Type B pancreatic cell (in vitro differentiated cells): ENCODE measurements around the gene CRTC2. TPM values are rescaled to one million over a fixed set of nuclear protein-coding genes. Genes with fewer than 3 reads are reported as not detected.
A peak's percentile ranks its signal among the peaks of the same experiment; 100 is the strongest.

Source experiments
- DNase-seq: peaks from one replicate; pipeline ENCODE4 v3.0.0; 2021; ENCODE audit warnings: mixed read lengths; ENCODE audit not compliant: unreplicated experiment; ENCODE audit errors: extremely low spot score
- H3K27ac Mint-ChIP-seq: 2 replicates; pipeline ENCODE4 v1.8.0; 2021; ENCODE audit warnings: mild to moderate bottlenecking, mixed read lengths
- H3K27me3 Mint-ChIP-seq: 2 replicates; pipeline ENCODE4 v1.8.0; 2021; ENCODE audit warnings: mixed read lengths
- H3K36me3 Mint-ChIP-seq: 2 replicates; pipeline ENCODE4 v1.8.0; 2021; ENCODE audit warnings: mixed read lengths
- H3K4me1 Mint-ChIP-seq: one replicate; pipeline ENCODE4 v1.8.0; 2021; ENCODE audit warnings: mixed read lengths; ENCODE audit not compliant: unreplicated experiment
- H3K4me3 Mint-ChIP-seq: 2 replicates; pipeline ENCODE4 v1.8.0; 2021; ENCODE audit warnings: mild to moderate bottlenecking, mixed read lengths
- H3K9me3 Mint-ChIP-seq: 2 replicates; pipeline ENCODE4 v1.8.0; 2021; ENCODE audit warnings: mixed read lengths
- total RNA-seq: library from RNA; stranded (reverse); gene quantifications from 2 replicates; pipeline ENCODE4 v1.2.1, GENCODE V29; 2021; ENCODE audit warnings: low replicate concordance
- TF ChIP-seq, protein P1 (sequence below): fragments of 200-600 bp; sonication (generic); conservative IDR thresholded peaks from 2 replicates; pipeline ENCODE4 v1.5.0; 2021; ENCODE audit warnings: antibody characterized with exemption, mild to moderate bottlenecking

Gene CRTC2
- total RNA-seq, 1 donor from 2014 or later: 36.0 TPM

DNA sequence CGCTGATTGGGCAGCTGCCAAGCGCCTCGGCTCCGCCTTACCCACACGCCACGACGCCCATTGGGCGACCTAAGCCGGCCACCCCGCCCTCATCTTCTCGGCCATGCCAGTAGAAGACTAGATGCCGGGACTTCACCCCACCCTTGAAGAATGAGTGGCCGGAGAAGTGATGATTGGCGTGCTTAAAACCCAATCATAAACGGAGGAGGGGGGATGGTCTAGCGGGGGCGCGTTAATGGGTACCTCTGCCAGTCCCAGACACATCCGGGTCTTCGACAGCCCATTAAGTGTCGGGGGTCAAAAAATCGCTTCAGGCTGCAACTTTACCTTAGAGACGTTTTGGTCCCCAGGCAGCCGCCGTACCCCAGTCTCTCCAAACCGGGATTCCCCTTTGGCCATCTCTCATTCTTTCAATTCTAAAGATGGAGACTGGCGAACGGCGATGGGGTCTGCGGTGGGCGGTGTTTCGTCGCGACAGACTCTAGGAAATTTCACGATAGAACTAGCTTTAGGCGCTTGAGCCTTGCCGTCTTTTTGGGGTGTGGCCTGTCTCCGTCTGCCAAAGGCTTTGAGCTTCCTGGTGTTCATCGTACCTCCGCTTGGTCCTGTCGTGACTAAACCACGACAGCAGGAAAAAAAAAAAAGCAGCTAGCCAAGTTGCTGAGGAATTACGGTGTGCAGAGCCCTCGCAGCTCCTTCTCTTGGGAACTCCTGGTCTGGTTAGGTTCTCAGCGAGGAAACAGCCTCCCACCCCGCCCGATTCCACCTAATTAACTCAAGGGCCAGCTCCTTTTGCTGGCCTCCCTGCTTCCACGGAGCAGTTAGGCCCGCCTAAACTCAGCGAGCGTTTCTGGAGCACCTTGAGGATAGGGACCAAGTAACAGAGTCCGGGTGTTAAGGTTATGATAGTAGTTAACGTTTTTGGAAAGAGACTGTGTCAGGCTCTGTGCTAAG lies 35.2 kb downstream of the CRTC2 start, which contains the start of gene GATAD2B:
GATAD2B (minus strand) TSS at position 1 of the 954 bp plus-strand sequence. CDS start 94,625 bp downstream, outside the sequence.
- TF ChIP-seq, protein P1, sequence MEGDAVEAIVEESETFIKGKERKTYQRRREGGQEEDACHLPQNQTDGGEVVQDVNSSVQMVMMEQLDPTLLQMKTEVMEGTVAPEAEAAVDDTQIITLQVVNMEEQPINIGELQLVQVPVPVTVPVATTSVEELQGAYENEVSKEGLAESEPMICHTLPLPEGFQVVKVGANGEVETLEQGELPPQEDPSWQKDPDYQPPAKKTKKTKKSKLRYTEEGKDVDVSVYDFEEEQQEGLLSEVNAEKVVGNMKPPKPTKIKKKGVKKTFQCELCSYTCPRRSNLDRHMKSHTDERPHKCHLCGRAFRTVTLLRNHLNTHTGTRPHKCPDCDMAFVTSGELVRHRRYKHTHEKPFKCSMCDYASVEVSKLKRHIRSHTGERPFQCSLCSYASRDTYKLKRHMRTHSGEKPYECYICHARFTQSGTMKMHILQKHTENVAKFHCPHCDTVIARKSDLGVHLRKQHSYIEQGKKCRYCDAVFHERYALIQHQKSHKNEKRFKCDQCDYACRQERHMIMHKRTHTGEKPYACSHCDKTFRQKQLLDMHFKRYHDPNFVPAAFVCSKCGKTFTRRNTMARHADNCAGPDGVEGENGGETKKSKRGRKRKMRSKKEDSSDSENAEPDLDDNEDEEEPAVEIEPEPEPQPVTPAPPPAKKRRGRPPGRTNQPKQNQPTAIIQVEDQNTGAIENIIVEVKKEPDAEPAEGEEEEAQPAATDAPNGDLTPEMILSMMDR: no peak
- H3K4me3 Mint-ChIP-seq: peak within 1 kb of the TSS; percentile 96
- peaks cover 3% of the 10 kb centered on the region for H3K27me3 Mint-ChIP-seq
- DNase-seq: peak; percentile 97
- no peaks in the 10 kb centered on the region for H3K9me3 Mint-ChIP-seq
- peak within 1 kb of the TSS; percentile 95 for H3K27ac Mint-ChIP-seq
- H3K4me1 Mint-ChIP-seq: peaks cover 34% of the 10 kb centered on the region
- no peaks in the 10 kb centered on the region for H3K36me3 Mint-ChIP-seq

DNA sequence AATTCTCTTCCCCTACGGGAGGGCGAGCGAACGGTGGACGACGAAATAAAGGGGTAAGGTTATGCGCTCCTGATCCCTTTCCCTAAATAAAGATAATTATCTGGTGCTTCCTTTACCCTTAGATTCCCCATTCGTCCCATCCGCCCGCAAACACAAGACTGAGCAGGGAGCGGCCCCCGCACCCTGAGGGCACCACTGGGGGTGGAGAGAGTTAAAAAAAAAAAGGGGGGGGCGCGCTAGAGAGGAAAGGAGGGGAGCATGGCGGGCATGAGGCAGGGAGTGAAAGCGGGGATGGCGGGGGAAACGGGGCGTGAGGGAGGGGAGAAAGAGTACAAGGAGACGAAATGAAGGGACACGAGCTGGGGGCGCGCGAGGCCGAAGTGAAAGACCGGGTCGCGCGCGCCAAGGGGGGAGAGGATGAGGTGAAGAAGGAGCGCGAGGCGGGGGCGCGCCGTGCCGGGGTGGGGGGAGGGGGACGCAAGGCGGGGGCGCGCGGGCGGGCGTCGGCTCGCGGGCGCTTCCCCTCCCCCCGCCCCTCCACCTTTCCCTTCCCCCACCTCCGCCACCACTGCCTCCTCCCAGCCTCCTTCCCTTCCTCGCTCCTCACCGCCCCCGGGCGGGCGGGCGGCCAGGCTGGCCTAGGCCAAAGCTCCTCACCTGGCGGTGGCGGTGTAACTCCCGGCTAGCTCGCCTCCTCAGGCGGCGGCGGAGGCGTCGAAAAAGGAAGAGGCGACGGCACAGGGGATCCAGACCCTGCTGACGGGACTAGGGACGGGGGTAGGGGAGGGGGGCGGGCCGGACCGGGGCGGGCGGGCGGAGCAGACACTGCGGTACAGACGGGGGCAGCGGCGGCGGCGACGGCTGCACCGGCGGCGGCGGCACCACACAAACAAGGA lies 36.1 kb downstream of the CRTC2 start:
- no peak for DNase-seq
- TF ChIP-seq, protein P1: peak; percentile 52
- Mint-ChIP-seq H3K36me3 (no peaks in the 10 kb centered on the region), H3K4me3 (peak overlapping the region; percentile 96), H3K27ac (peak overlapping the region; percentile 95), H3K4me1 (peaks cover 37% of the 10 kb centered on the region), H3K9me3 (no peaks in the 10 kb centered on the region), H3K27me3 (peaks cover 3% of the 10 kb centered on the region)

DNA sequence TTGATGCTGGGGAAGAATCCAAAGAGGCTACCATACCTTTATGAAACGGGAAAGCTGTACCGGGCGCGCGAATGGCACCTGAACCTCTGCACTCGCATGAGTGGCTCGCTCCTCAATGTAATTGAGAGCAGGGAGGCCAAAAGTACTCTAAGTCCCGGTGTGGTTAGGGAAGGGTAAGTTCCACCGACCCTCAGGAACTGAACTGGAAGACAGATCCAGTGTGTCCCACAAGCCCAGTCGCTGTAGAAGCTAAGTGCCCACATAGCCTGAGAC lies 36.7 kb downstream of the CRTC2 start:
- Mint-ChIP-seq H3K4me1 (peaks cover 37% of the 10 kb centered on the region), H3K36me3 (no peaks in the 10 kb centered on the region), H3K9me3 (no peaks in the 10 kb centered on the region), H3K4me3 (peak overlapping the region; percentile 96), H3K27me3 (peaks cover 3% of the 10 kb centered on the region), H3K27ac (peak overlapping the region; percentile 95)
- TF ChIP-seq, protein P1: no peak
- DNase-seq: no peak

DNA sequence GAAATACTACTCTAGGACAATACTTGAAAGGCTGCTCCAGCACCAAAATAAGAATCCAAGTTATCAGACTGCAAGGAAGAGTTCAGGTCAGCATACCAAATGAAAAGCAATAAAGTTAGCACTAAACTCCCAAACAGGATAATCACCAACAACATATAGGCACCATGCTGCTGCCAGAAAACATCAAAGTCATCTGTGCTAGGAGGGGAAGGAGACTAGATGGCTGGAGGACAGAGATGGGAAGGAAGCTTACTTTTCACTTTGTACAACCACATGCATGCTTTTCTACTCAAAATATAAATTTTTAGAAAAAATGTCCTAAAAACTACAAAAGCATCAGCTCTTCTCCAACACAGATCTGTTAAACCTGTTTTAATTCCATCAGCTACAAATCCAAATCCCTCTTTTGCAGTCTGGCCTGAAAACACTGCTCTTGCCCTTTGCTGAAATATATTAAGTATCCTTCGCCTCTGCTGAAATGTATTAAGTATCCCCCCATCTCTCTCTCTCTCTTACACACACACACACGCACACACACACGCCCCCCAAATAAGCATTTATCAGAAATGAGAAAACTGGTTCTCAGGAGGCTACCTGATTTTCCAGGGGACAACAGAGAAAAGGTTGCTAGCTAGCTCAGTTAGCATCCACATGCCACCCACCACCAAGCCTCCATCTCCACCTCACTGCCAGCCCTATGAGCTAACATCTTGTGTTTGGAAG lies 37.2 kb downstream of the CRTC2 start:
- Mint-ChIP-seq H3K27ac (peak overlapping the region; percentile 95), H3K4me1 (peaks cover 39% of the 10 kb centered on the region), H3K27me3 (peaks cover 3% of the 10 kb centered on the region), H3K36me3 (peaks cover 2% of the 10 kb centered on the region), H3K9me3 (no peaks in the 10 kb centered on the region), H3K4me3 (peak overlapping the region; percentile 96)
- DNase-seq: no peak
- TF ChIP-seq, protein P1: no peak
